Coronary artery (tissue), 2 donors: Measurements from ENCODE around the gene AKAP1.

Experiments
- DNase-seq: peaks from one replicate; pipeline ENCODE4 v3.0.0-alpha.2; 2017; ENCODE audit warnings: low spot score
- H3K27ac ChIP-seq, 2 donors: fragments of 200-600 bp; sonication (generic); one replicate each; pipeline ENCODE4 v1.5.1; 2016 to 2019
- H3K4me3 ChIP-seq: fragments of 200-600 bp; sonication (generic); 2 replicates; pipeline ENCODE4 v1.5.1; 2016; ENCODE audit warnings: mild to moderate bottlenecking, moderate library complexity
- TF ChIP-seq, protein P1 (sequence below): fragments of 200-600 bp; sonication (generic); IDR thresholded peaks from one replicate; pipeline ENCODE4 v1.5.1; 2019; ENCODE audit warnings: antibody characterized with exemption

Gene AKAP1, protein sequence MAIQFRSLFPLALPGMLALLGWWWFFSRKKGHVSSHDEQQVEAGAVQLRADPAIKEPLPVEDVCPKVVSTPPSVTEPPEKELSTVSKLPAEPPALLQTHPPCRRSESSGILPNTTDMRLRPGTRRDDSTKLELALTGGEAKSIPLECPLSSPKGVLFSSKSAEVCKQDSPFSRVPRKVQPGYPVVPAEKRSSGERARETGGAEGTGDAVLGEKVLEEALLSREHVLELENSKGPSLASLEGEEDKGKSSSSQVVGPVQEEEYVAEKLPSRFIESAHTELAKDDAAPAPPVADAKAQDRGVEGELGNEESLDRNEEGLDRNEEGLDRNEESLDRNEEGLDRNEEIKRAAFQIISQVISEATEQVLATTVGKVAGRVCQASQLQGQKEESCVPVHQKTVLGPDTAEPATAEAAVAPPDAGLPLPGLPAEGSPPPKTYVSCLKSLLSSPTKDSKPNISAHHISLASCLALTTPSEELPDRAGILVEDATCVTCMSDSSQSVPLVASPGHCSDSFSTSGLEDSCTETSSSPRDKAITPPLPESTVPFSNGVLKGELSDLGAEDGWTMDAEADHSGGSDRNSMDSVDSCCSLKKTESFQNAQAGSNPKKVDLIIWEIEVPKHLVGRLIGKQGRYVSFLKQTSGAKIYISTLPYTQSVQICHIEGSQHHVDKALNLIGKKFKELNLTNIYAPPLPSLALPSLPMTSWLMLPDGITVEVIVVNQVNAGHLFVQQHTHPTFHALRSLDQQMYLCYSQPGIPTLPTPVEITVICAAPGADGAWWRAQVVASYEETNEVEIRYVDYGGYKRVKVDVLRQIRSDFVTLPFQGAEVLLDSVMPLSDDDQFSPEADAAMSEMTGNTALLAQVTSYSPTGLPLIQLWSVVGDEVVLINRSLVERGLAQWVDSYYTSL

GRCh38 chr17:57084802-57085447 is at the start of gene AKAP1:
TSS of gene AKAP1 (plus strand) at chr17:57085246. CDS start at chr17:57105465, 20,219 bp downstream.
- TF ChIP-seq, protein P1, sequence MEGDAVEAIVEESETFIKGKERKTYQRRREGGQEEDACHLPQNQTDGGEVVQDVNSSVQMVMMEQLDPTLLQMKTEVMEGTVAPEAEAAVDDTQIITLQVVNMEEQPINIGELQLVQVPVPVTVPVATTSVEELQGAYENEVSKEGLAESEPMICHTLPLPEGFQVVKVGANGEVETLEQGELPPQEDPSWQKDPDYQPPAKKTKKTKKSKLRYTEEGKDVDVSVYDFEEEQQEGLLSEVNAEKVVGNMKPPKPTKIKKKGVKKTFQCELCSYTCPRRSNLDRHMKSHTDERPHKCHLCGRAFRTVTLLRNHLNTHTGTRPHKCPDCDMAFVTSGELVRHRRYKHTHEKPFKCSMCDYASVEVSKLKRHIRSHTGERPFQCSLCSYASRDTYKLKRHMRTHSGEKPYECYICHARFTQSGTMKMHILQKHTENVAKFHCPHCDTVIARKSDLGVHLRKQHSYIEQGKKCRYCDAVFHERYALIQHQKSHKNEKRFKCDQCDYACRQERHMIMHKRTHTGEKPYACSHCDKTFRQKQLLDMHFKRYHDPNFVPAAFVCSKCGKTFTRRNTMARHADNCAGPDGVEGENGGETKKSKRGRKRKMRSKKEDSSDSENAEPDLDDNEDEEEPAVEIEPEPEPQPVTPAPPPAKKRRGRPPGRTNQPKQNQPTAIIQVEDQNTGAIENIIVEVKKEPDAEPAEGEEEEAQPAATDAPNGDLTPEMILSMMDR: no peak
- Histone ChIP-seq H3K27ac (peak within 1 kb of the TSS; percentile 93 to 96), H3K4me3 (peak within 1 kb of the TSS; percentile 99)
- DNase-seq: peak; percentile 97

DNA sequence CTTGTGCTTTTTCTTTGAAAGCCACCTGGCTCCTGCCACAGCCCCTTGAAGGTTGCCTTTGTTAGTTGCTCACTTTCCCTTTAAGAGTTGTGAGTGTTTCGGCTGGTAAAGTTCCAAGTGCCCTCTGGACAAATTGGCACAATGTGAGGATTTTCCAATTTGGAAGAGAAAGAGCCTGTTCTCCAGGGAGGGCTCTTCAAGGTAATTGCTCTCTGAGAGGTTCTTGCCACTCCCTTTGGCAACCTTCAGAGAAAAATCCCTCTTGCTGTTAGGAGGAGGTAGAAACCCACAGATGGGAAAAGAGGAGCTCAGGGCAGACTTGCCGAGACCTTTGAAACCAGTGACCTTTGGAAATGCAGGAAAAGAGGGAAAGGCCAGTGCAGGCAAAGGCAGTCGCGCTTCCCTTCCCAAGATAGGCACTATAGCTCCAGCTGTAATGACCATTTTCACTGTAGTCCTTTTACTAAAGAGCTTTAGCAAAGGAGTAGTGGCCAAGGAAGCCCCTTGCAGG is 49.0 kb upstream of the AKAP1 start:
- Histone ChIP-seq H3K4me3 (no peak overlapping the region), H3K27ac (peak overlapping the region in 1 of 2 donors; percentile 5)
- TF ChIP-seq, protein P1: no peak
- peak; percentile 55 for DNase-seq

- Histone ChIP-seq H3K4me3 (no peak overlapping the region), H3K27ac (no peak overlapping the region)
- TF ChIP-seq, protein P1: no peak
- DNase-seq: peak; percentile 8
Observed at GRCh38 chr17:57037411-57037810, 47.6 kb upstream of the AKAP1 start.

- no peak overlapping the region for H3K4me3 ChIP-seq
- H3K27ac ChIP-seq: no peak overlapping the region
- TF ChIP-seq, protein P1: no peak
- DNase-seq: no peak
Observed at GRCh38 chr17:57038486-57038885, 46.6 kb upstream of the AKAP1 start.

DNA sequence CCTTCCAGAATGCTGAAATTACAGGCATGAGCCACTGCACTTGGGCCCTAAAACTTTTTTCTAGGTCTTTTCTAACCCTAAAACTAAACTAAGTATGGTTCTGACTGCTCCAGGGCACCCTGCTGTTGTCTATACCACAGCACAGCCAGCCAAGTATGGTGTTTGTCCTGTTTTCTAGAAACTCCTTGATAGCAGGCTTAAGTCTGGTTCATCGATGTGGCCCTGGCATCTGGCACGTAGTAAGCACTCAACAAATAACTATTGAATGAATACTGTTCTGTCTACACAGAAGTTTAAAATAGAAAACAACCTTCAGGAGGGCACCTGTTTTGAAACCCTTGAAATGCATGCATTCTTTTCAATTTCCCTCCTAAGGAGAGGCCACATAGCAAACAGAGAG is 44.5 kb upstream of the AKAP1 start:
- Histone ChIP-seq H3K27ac (no peak overlapping the region), H3K4me3 (no peak overlapping the region)
- TF ChIP-seq, protein P1: no peak
- DNase-seq: no peak

DNA sequence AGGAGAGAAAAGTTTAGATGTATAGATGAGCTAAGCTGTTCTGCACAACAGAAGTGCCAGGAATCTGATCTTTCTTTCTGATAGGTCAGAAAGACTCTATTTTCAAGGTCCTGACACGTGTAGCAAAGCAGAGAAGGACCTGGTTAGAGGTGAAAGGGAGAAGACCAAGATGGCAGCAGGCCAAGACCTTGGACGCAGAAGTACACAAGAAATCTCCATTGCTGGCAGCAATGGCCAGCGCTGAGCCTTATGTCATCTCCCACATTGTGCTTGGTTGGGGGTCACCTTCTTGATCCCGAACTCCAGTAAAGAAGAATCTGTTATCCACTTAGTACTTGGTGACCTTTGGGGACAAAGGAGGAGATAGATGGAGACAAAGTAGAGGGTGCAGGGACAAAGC is 41.8 kb upstream of the AKAP1 start:
- no peak for DNase-seq
- Histone ChIP-seq H3K4me3 (no peak overlapping the region), H3K27ac (no peak overlapping the region)
- TF ChIP-seq, protein P1: no peak
